NCI-H1417 treated with DMSO at 0.1 percent for 48 hours (cell line): ENCODE data around the gene BNIP1.
"Not testable (repeated sequence)": the region's sequence is repeated elsewhere in the genome, so short reads cannot be mapped to it uniquely, and the experiment has no call there.

Source experiments
- DNase-seq: peaks from one replicate; lab custom pipeline; 2025; lab: John Stamatoyannopoulos, UW

Gene BNIP1

GRCh38 chr5:173144200-173145176, at the start of gene BNIP1:
Gene BNIP1, plus strand, starts transcription at chr5:173144531. Its CDS starts 15 bp downstream, at chr5:173144546.
- peak; percentile 26 for DNase-seq

- no peak for DNase-seq
Measured at GRCh38 chr5:173098787-173099186, 45.5 kb upstream of the BNIP1 start.

- DNase-seq = no peak
Measured at GRCh38 chr5:173099461-173099860, 44.9 kb upstream of the BNIP1 start.

GRCh38 chr5:173101245-173101644, 43.1 kb upstream of the BNIP1 start:
- no peak for DNase-seq

GRCh38 chr5:173103411-173103810, 40.9 kb upstream of the BNIP1 start:
- DNase-seq = no peak

- no peak for DNase-seq
Measured at GRCh38 chr5:173108914-173109313, 35.4 kb upstream of the BNIP1 start.

GRCh38 chr5:173114536-173114935, 29.8 kb upstream of the BNIP1 start:
- DNase-seq = no peak

- DNase-seq = no peak
Measured at GRCh38 chr5:173119719-173120118, 24.6 kb upstream of the BNIP1 start.

- DNase-seq = no peak
Measured at GRCh38 chr5:173123416-173123815, 20.9 kb upstream of the BNIP1 start.

- not testable (repeated sequence) for DNase-seq
Measured at GRCh38 chr5:173132166-173132565, 12.2 kb upstream of the BNIP1 start.

GRCh38 chr5:173138707-173139106, 5.6 kb upstream of the BNIP1 start:
- no peak for DNase-seq

- no peak for DNase-seq
Measured at GRCh38 chr5:173139631-173140030, 4.7 kb upstream of the BNIP1 start.

- DNase-seq = no peak
Measured at GRCh38 chr5:173140769-173141168, 3.6 kb upstream of the BNIP1 start.

- no peak for DNase-seq
Measured at GRCh38 chr5:173143567-173143966, 764 bp upstream of the BNIP1 start.

- DNase-seq = no peak
Measured at GRCh38 chr5:173148354-173148753, 4.0 kb downstream of the BNIP1 start.

- no peak for DNase-seq
Measured at GRCh38 chr5:173152547-173152946, 8.2 kb downstream of the BNIP1 start.

GRCh38 chr5:173153842-173154241, 9.5 kb downstream of the BNIP1 start:
- DNase-seq = no peak

- DNase-seq = not testable (repeated sequence)
Measured at GRCh38 chr5:173154619-173155018, 10.3 kb downstream of the BNIP1 start.

GRCh38 chr5:173155912-173156311, 11.6 kb downstream of the BNIP1 start:
- no peak for DNase-seq

- no peak for DNase-seq
Measured at GRCh38 chr5:173158366-173158765, 14.0 kb downstream of the BNIP1 start.

GRCh38 chr5:173159256-173159655, 14.9 kb downstream of the BNIP1 start:
- DNase-seq = no peak

GRCh38 chr5:173161148-173161547, 16.8 kb downstream of the BNIP1 start:
- DNase-seq = no peak

- no peak for DNase-seq
Measured at GRCh38 chr5:173163219-173163618, 18.9 kb downstream of the BNIP1 start.
